ENCODE results near the gene SLC25A24.

The SLC25A24 gene

DNA sequence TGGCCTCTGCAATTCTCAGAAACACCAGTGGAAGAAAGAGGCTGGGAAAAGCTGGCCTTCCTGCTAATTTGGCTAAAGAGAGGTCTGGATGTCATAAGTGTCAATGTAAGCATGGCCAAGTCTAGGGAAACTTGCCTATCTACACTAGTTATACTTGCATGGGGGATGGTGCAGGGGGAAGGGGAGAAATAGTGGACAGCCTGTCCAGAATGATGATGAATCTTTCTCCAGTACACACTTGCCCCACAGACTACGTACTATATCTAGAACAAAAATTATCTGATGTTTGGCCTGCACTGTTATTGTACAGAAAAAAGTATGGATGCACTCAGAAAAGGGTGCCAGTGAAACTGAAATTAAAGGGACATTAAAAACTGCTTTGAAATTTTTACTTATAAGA lies 114.5 kb downstream of the SLC25A24 start:
- DNase-seq = no peak

DNA sequence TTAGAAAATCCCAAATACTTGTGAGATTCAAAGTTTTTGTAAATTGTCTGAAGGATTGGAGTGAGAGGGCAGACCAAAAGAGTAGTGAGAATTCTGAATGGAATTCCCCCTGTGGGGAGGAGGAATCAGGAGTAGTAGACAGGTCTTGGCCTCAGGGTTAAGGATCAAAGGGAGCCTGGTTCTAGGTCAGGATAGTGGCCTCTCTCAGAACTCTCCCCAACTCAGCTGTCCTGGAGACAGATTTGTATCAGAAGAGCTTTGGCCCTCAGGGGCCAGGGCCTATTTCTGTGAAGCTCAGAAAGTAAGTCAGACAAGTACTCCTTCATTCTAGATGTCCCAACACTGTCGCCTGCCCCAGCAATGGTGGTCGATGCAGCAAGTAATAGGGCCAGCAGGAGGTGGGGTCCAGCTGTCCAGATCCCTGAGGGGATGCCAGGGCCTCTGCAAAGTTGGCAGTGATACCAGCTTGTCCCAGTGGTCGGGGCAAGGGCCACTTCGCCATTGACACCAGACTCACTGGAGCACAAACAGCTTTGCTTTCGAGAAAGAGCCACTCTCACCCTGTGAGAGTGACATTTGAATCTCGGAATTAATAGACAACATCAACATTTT lies 115.2 kb downstream of the SLC25A24 start:
- DNase-seq = no peak

All from right forelimb (tissue), 1 donor.